ENCODE results near the gene ARHGAP26. TPM values are rescaled to one million over a fixed set of nuclear protein-coding genes. Genes with fewer than 3 reads are reported as not detected.

ARHGAP26 gene
- total and polyA plus RNA-seq, 4 donors: 5.4 to 52.3 (median 30.4) TPM

- TF ChIP-seq, protein P1, sequence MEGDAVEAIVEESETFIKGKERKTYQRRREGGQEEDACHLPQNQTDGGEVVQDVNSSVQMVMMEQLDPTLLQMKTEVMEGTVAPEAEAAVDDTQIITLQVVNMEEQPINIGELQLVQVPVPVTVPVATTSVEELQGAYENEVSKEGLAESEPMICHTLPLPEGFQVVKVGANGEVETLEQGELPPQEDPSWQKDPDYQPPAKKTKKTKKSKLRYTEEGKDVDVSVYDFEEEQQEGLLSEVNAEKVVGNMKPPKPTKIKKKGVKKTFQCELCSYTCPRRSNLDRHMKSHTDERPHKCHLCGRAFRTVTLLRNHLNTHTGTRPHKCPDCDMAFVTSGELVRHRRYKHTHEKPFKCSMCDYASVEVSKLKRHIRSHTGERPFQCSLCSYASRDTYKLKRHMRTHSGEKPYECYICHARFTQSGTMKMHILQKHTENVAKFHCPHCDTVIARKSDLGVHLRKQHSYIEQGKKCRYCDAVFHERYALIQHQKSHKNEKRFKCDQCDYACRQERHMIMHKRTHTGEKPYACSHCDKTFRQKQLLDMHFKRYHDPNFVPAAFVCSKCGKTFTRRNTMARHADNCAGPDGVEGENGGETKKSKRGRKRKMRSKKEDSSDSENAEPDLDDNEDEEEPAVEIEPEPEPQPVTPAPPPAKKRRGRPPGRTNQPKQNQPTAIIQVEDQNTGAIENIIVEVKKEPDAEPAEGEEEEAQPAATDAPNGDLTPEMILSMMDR (IDR thresholded peaks at IDR 0.05; ENCODE audit: control extremely low read depth, extremely low read depth): no peak
- ATAC-seq (ENCODE audit: insufficient read depth, low FRiP score) (no peak), DNase-seq (no peak)
- peaks cover 0 to 30% (median 12%) of the 10 kb centered on the region in 5 donors for H3K4me1 ChIP-seq (ENCODE audit: control insufficient read depth in 5 of 5, insufficient read depth in 5 of 5, low read length in 5 of 5)
- WGBS, 2 donors: 58 to 75% methylated on average over 1 of the region's 1 CpG
- no peak overlapping the region for H3K27ac ChIP-seq (ENCODE audit: low read depth in 1 of 2, low read length in 1 of 2)
- no peaks in the 10 kb centered on the region for H3K27me3 ChIP-seq (ENCODE audit: control insufficient read depth in 3 of 3, insufficient read depth in 3 of 3, low read length in 2 of 3)
- no peak overlapping the region for H3K4me3 ChIP-seq
- no peaks in the 10 kb centered on the region for H3K9me3 ChIP-seq (ENCODE audit: control insufficient read depth in 4 of 4, insufficient read depth in 3 of 4, low read length in 3 of 4)
- H3K36me3 ChIP-seq (ENCODE audit: control insufficient read depth in 4 of 4, insufficient read depth in 4 of 4, low read length in 4 of 4): peaks cover 0 to 10% (median 3%) of the 10 kb centered on the region in 4 donors
- H3K9ac ChIP-seq (ENCODE audit: insufficient read depth in 1 of 2, low read length in 2 of 2): no peak overlapping the region
Observed at GRCh38 chr5:143212261-143212660, 442.1 kb downstream of the ARHGAP26 start.

- no peak for ATAC-seq (ENCODE audit: insufficient read depth, low FRiP score)
- WGBS, 2 donors: 70 to 73% methylated on average over 6 of the region's 6 CpGs
- Histone ChIP-seq H3K9me3 (ENCODE audit: control insufficient read depth in 4 of 4, insufficient read depth in 3 of 4, low read length in 3 of 4) (no peaks in the 10 kb centered on the region), H3K9ac (ENCODE audit: insufficient read depth in 1 of 2, low read length in 2 of 2) (no peak overlapping the region), H3K4me1 (ENCODE audit: control insufficient read depth in 5 of 5, insufficient read depth in 5 of 5, low read length in 5 of 5) (peaks cover 0 to 22% (median 8%) of the 10 kb centered on the region in 5 donors), H3K36me3 (ENCODE audit: control insufficient read depth in 4 of 4, insufficient read depth in 4 of 4, low read length in 4 of 4) (peaks cover 0 to 10% (median 3%) of the 10 kb centered on the region in 4 donors), H3K27me3 (ENCODE audit: control insufficient read depth in 3 of 3, insufficient read depth in 3 of 3, low read length in 2 of 3) (no peaks in the 10 kb centered on the region), H3K27ac (ENCODE audit: low read depth in 1 of 2, low read length in 1 of 2) (no peak overlapping the region), H3K4me3 (no peak overlapping the region)
- peak; percentile 49 to 78 (median 71) for DNase-seq
- TF ChIP-seq, protein P1 (IDR thresholded peaks at IDR 0.05; ENCODE audit: control extremely low read depth, extremely low read depth): no peak
Observed at GRCh38 chr5:143213231-143213850, 443.2 kb downstream of the ARHGAP26 start.

DNA sequence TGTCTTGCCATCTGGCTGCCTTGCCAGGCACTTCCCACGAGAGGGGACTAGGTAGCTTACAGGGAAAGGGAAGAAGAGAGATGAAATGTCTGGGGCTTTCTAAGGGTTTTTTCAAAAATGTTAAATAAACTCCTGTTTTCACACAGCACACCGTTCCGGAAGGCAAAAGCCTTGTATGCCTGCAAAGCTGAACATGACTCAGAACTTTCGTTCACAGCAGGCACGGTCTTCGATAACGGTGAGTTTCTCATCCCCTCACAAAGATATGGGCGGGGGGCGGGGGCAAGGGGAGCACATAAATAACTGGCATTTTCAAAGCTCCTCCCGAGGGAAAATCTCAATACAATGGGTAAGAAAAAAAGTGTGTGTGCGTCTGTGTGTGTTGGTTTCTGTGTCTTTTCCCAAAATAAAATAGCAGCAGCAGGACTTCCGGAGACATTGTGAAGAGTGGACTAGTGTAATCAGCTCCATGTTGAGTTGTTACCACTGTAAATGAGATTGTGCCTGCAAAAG is 443.7 kb downstream of the ARHGAP26 start:
- no peak for DNase-seq
- H3K9ac ChIP-seq (ENCODE audit: insufficient read depth in 1 of 2, low read length in 2 of 2): no peak overlapping the region

More for the DNA sequence above, 443.7 kb downstream of the ARHGAP26 start:
- Histone ChIP-seq H3K36me3 (ENCODE audit: control insufficient read depth in 4 of 4, insufficient read depth in 4 of 4, low read length in 4 of 4) (peaks cover 0 to 10% (median 3%) of the 10 kb centered on the region in 4 donors), H3K4me3 (no peak overlapping the region), H3K9me3 (ENCODE audit: control insufficient read depth in 4 of 4, insufficient read depth in 3 of 4, low read length in 3 of 4) (no peaks in the 10 kb centered on the region), H3K27me3 (ENCODE audit: control insufficient read depth in 3 of 3, insufficient read depth in 3 of 3, low read length in 2 of 3) (no peaks in the 10 kb centered on the region), H3K4me1 (ENCODE audit: control insufficient read depth in 5 of 5, insufficient read depth in 5 of 5, low read length in 5 of 5) (peaks cover 0 to 22% (median 8%) of the 10 kb centered on the region in 5 donors), H3K27ac (ENCODE audit: low read depth in 1 of 2, low read length in 1 of 2) (no peak overlapping the region)
- ATAC-seq (ENCODE audit: insufficient read depth, low FRiP score): no peak
- WGBS, 2 donors: 66 to 68% methylated on average over 12 of the region's 12 CpGs
- TF ChIP-seq, protein P1 (IDR thresholded peaks at IDR 0.05; ENCODE audit: control extremely low read depth, extremely low read depth): no peak

Measured in lung (tissue), 12 donors.